NCI-H187 treated with DMSO at 0.1 percent for 48 hours (cell line): ENCODE results near the gene KRTAP10-2.

ENCODE experiments used
- DNase-seq: peaks from one replicate; lab custom pipeline; 2025; lab: John Stamatoyannopoulos, UW

The KRTAP10-2 gene

GRCh38 chr21:44526096-44526997 is 25.0 kb downstream of the KRTAP10-2 start:
- DNase-seq: no peak

GRCh38 chr21:44525391-44526095 is 25.8 kb downstream of the KRTAP10-2 start:
- no peak for DNase-seq

GRCh38 chr21:44524414-44525371 is 26.6 kb downstream of the KRTAP10-2 start:
- no peak for DNase-seq

GRCh38 chr21:44523567-44524413 is 27.5 kb downstream of the KRTAP10-2 start:
- no peak for DNase-seq

GRCh38 chr21:44522753-44523204 is 28.5 kb downstream of the KRTAP10-2 start:
- no peak for DNase-seq

GRCh38 chr21:44521928-44522752 is 29.2 kb downstream of the KRTAP10-2 start:
- DNase-seq: no peak

- no peak for DNase-seq
Measured at GRCh38 chr21:44521301-44521927, 29.9 kb downstream of the KRTAP10-2 start.

- no peak for DNase-seq
Measured at GRCh38 chr21:44520326-44521300, 30.7 kb downstream of the KRTAP10-2 start.

- no peak for DNase-seq
Measured at GRCh38 chr21:44519346-44520325, 31.7 kb downstream of the KRTAP10-2 start.

- DNase-seq: no peak
Measured at GRCh38 chr21:44518686-44519085, 32.6 kb downstream of the KRTAP10-2 start.

GRCh38 chr21:44517175-44517899 is 34.0 kb downstream of the KRTAP10-2 start:
- DNase-seq: no peak

GRCh38 chr21:44516828-44517174 is 34.5 kb downstream of the KRTAP10-2 start:
- no peak for DNase-seq

GRCh38 chr21:44516342-44516741 is 35.0 kb downstream of the KRTAP10-2 start:
- DNase-seq: no peak

GRCh38 chr21:44515359-44516165 is 35.7 kb downstream of the KRTAP10-2 start:
- DNase-seq: no peak

- DNase-seq: no peak
Measured at GRCh38 chr21:44514746-44515358, 36.5 kb downstream of the KRTAP10-2 start.
